HG02642 (cell line): Measurements from ENCODE around the gene C19orf73.

Source experiments
- ATAC-seq: cut with Tn5 transposase; IDR thresholded peaks from one replicate; pipeline ENCODE4 v1.9.1; 2021; ENCODE audit warnings: mild to moderate bottlenecking; ENCODE audit not compliant: unreplicated experiment, poor library complexity

Gene C19orf73

GRCh38 chr19:49118565-49119410 is at the start of gene C19orf73:
C19orf73 (minus strand) TSS chr19:49119143; CDS start chr19:49119022, 121 bp downstream.
- ATAC-seq = peak; percentile 83

DNA sequence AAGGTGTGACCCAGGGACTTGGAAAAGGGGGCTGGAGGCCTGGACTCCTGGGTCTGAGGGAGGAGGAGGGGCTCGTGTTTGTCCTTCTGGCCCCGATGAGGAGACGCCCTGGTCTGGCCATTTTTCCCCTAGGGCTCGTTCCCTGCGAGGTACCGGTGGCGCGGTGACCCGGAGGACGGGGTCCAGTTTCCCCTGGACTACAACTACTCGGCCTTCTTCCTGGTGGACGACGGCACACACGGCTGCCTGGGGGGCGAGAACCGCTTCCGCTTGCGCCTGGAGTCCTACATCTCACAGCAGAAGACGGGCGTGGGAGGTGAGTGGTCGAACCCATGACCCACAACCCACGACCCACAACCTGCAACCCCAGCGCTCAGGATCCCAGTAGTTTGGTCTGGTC is 49.5 kb upstream of the C19orf73 start:
- no peak for ATAC-seq

- no peak for ATAC-seq
Observed at GRCh38 chr19:49167857-49168409, 49.0 kb upstream of the C19orf73 start.

- no peak for ATAC-seq
Observed at GRCh38 chr19:49165865-49166301, 46.9 kb upstream of the C19orf73 start.

DNA sequence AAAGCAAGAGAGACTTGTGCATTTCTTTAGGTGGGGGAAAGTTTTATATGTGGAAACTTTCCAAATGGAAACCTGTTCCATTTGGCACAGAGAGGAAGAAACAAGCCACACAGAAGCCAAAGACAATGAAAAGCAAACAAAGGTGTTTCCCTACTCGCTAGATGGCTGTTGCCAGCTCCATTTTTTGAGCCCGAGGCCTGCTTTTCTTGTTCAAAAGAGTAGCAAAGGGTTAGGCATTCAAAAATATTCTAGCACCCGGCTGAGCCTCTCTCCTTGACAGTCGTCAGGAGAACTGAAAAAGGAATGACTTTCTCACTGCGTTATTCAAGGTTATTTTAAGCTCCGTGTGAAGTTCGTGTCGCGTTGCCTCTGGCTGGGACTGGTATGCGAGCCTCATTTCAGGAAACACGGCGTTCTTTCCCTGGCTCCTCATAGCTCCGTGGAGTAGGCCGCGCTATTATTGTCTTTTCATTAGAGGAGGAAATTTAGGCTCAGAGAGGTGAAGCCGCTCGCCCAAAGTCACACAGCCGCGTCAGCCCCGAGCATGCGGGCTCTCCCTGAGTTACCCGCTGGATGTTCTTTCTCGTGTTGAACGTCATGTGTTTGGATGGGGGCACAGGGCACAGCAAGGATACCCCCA is 46.3 kb upstream of the C19orf73 start:
- ATAC-seq = no peak

GRCh38 chr19:49161987-49162386 is 43.0 kb upstream of the C19orf73 start:
- ATAC-seq = no peak

- ATAC-seq = no peak
Observed at GRCh38 chr19:49160450-49161189, 41.7 kb upstream of the C19orf73 start.

DNA sequence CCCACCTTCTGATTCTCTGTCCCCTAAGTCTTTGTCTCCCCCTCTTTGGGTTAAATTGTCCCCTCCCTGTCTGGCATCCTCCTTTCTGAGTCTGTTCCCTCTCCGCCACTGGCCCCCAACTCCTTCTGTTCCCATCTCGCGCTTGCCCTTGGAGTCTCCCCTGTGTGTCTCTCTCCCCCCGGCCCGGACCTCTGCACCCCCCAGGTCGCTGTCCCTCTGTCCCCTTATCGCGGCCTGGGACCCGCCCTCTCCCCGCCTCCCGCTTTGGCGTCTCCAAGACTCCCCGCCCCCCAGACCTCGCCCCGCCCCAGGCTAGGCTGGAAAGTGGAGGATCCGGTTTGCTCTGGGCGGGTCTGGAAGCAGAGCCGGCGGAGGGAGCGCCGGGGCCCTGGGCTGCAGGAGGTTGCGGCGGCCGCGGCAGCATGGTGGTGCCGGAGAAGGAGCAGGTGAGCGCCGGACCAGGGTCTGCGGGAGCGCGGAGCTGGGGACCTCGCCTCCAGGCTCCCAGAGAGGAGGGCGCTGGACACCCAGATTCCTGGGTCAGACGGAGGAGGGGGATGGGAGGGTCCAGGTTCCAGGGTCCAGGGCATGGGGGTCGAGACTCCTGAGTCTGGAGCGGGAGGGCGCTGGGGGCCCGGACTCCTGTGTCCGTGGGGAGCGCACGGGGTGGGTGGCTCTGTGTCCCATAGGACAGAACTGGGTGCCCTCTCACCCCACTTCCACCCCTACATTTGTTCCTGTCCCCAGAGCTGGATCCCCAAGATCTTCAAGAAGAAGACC is 38.7 kb upstream of the C19orf73 start, which contains the start of gene TRPM4:
Gene TRPM4, plus strand, starts transcription at position 348 of the 780 bp plus-strand sequence. Its CDS starts 75 bp downstream, at position 423.
- no peak for ATAC-seq

DNA sequence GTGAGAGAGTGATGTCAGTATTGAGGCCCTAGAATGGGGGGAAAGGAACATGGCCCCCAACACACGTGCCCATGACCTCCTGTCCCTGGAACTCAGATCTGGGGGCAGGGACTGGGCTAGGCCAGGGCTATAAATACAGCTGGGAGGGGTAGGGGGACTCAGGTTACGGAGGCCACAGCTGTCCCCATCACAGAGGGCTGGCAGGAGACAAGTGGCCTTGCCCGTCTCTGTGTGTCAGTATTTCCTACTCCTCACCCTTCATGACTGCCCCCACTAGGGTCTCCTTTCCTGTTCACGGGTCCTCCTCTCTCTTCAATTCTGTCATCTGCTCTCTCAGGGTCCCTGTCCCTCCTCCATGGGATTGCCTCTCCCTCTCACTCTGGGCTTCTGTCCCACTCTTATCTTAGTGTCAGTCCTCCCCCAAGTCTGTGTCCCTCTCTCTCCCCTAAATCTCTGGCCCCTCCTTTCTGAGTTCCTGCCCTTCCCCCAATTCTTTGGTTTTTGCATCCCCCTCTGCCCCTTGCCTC is 36.9 kb upstream of the C19orf73 start:
- no peak for ATAC-seq

- ATAC-seq = no peak
Observed at GRCh38 chr19:49155005-49155819, 36.3 kb upstream of the C19orf73 start, which contains the start of gene HRC. HRC (minus strand) TSS chr19:49155396; CDS start chr19:49155237, 159 bp downstream.

DNA sequence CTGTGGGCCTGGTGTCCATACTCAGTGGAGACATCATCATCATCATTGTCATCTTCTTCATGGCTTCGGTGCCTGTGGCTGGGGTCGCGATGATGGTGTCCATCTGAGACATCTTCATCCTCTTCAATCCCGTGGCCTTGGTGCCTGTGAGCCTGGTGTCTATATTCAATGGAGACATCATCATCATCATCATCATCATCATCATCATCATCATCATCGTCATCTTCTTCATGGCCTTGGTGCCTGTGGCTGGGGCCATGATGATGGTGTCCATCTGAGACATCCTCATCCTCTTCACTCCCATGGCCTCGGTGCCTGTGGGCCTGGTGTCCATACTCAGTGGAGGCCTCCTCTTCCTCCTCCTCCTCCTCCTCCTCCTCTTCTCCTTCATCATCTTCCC is 35.3 kb upstream of the C19orf73 start:
- ATAC-seq = no peak

DNA sequence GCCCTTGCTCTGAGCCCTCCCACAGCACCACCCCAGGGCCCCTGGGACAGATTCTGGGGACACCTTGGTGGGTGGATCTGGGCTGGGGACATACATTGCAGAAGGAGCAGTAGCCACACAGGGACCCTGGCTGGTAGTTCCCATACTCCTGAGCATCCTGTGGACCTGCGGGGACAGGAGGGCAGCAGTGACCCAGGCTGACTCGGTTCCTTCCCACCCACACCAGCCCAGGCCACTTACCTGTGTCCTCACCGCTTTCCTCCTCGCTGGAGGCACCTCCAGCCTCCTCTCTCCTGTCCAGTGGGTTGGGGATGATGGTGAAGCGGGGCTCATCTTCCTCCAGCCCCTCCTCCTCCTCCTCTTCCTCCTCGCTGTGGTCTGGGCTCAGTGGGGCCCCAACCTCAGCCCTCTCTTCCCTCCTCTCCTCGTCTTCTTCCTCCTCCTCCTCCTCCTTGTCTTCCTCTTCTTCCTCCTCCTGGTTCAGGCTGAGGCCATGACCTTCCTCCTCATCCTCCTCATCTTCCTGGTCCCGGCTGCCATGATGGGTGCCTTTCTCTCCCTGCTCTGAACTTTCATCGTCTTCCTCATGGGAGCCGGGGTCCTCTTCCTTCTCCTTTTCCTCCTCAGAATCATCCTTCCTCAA is 34.3 kb upstream of the C19orf73 start:
- ATAC-seq = no peak

DNA sequence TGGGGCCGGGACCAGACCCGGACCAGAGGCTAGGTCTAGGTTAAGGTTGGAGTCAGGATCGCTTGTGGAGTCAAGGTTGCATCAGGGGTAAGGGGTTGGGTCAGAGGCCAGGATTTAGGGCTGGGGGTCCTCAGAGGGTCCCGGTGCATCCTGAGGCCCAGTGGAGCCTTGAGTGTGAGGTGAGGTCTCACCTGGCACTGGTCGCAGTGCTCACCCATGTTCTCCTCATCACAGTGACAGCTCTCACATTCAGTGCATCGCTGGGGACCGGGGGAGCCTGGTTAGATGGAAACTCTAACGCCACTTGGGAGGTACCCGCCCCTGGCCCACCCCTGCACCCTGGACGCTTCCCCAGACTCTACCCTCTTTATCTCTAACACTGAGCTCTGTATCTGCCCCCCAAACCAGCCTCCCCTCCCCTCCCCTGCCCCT is 33.2 kb upstream of the C19orf73 start:
- ATAC-seq = no peak

DNA sequence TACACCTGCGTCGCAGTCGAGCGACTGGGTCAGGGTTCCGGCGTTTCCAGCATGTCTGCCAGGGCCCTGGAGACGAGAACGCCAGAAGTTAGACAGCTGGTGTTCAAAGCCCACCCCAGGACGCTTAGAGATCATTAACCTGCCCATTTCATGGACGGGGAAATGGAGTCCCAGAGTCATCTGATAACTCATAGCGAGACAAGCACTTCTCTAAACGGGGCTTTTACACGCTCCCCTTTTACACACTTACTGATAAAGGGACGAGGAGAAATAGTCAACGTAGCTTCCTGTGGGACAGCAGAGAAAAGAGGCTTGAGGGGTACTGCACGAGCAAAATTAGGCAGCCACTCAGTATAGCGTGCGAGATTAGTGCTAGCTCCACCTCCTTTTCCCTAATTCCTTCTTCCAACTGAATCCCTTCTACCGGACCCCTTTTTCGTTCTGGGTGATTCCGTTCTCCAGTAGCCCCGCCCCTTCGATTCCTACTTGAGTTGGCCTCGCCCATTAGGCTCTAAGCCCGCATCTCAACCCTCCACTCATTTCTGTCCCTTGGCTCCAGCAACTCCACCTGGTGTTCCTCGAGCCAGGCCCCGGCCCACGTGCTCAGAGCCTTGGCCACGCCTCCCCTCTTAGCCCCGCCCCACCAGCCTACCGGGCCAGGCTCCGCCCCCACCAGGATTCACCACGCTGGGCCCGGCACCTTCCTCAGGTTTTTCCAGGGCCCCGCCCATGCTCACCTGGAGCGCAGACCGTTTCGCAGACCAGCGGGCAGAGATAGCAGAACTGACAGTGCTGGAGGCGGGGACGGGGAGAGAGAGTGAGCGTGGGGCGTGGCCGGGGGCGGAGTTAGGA is 32.5 kb upstream of the C19orf73 start:
- ATAC-seq = no peak

GRCh38 chr19:49150944-49151243 is 32.0 kb upstream of the C19orf73 start:
- ATAC-seq = no peak

DNA sequence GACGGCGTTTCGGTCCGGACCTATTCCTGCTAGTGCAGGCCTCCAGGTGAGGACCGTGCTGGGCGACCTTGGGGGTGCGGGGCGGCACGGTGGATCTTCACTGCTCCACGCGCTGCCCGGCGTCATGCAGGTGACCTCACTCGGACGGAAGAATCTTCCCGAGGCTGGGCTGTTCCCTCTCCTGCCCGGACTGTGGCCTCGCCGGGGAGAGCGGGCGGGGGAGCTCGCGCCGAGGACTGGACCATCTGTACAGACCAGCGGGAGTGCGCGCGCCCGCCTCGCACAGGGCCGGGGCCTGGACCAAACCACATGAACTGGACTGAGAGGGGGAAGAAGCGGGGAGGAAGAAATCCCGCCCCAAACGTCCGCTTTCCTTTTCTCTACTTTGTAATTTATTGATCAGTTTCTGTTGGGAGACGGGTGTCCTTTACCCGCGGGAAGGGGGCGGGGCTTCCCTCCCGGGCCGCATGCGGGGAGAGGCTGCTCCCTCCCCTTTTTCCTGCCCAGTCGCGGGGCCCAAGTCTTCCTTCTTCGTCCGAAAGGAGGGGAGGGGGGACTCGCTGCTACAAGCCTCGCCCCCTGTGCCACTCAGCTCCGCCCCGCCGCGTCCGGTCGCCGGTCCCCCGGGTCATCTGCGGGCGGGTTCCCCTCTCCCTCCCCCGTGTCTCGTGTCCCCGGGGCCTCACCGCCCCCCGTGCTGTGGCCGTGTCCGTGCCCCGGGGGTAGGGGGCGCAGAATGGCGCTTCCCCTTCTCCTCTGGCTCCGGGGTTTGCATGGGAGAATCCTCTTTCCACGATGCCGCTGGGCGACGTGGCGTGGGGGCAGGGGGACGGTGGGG is 31.4 kb upstream of the C19orf73 start:
- no peak for ATAC-seq
